ENCODE data around the gene S1PR1. TPM values are rescaled to one million over a fixed set of nuclear protein-coding genes. Genes with fewer than 3 reads are reported as not detected.

Gene S1PR1
- total and polyA plus RNA-seq, 2 donors, result 17.1 to 45.6 TPM

- H3K9me3 ChIP-seq (ENCODE audit: control insufficient read depth in 2 of 2, insufficient read depth in 1 of 2, low read length in 1 of 2), result no peaks in the 10 kb centered on the region
- H3K36me3 ChIP-seq (ENCODE audit: control insufficient read depth in 2 of 2, insufficient read depth in 2 of 2, low read length in 1 of 2), result no peaks in the 10 kb centered on the region
- H3K27me3 ChIP-seq (ENCODE audit: control insufficient read depth in 2 of 2, insufficient read depth in 1 of 2, low read length in 1 of 2), result no peaks in the 10 kb centered on the region
- peaks cover 19 to 60% of the 10 kb centered on the region in 2 donors for H3K4me1 ChIP-seq (ENCODE audit: control insufficient read depth in 2 of 2, insufficient read depth in 2 of 2, low read length in 2 of 2)
- WGBS, result 67% methylated on average over 4 of the region's 4 CpGs
- peak in 7 of 9 donors; percentile 66 to 90 (median 77) for DNase-seq (ENCODE audit: low read depth in 6 of 9, low spot score in 9 of 9)
- H3K27ac ChIP-seq (ENCODE audit: low read depth in 1 of 2, low read length in 1 of 2), result no peak overlapping the region
- no peak overlapping the region for H3K4me3 ChIP-seq (ENCODE audit: low read length in 2 of 2)
Observed at GRCh38 chr1:101288491-101288944, 51.7 kb downstream of the S1PR1 start.

DNA sequence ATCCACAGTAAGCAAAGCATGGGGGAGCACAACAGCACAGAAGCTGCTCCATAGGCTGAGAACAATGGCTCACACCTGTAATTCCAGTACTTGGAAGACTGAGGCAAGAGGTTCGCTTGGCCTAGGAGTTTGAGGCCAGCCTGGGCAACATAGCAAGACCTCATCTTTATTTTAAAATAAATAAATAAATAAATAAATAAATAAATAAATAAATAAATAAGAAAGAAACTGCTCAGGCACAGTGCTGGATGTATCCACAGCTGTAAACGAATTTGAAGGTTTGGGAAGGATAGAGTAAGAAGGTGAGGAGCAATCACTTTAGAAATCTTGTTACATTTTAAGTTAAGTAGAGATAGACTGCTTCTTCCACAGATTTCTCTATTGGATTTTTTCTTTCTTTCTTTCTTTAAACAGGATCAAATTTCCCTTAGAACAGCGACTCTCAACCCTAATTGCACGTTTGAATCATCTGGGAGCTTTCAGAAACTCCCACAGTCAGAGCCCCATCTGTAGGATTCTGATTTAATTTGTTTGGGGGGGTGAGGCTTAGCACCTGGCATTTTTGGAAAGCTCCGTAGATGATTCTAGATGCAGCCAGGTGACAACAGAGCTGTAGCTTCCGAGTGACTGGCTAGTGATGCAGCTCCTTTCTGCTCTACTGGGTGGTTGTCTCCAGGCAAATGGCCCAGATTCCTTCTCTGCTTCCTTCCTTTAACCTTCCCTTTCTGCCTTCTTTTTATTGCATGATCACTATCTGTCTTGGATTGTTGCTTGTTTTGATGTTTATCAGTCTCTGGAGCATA, 53.5 kb downstream of the S1PR1 start:
- no peaks in the 10 kb centered on the region for H3K27me3 ChIP-seq (ENCODE audit: control insufficient read depth in 2 of 2, insufficient read depth in 1 of 2, low read length in 1 of 2)
- H3K9me3 ChIP-seq (ENCODE audit: control insufficient read depth in 2 of 2, insufficient read depth in 1 of 2, low read length in 1 of 2), result no peaks in the 10 kb centered on the region
- peak overlapping the region in 1 of 2 donors; percentile 44 for H3K27ac ChIP-seq (ENCODE audit: low read depth in 1 of 2, low read length in 1 of 2)
- H3K4me3 ChIP-seq (ENCODE audit: low read length in 2 of 2), result no peak overlapping the region
- no peak for DNase-seq (ENCODE audit: low read depth in 6 of 9, low spot score in 9 of 9)
- peaks cover 19 to 62% of the 10 kb centered on the region in 2 donors for H3K4me1 ChIP-seq (ENCODE audit: control insufficient read depth in 2 of 2, insufficient read depth in 2 of 2, low read length in 2 of 2)
- H3K36me3 ChIP-seq (ENCODE audit: control insufficient read depth in 2 of 2, insufficient read depth in 2 of 2, low read length in 1 of 2), result no peaks in the 10 kb centered on the region
- 81% methylated on average over 6 of the region's 6 CpGs for WGBS

Other genes starting within 250 kb of the S1PR1 start
- 44.4 TPM for gene DPH5, start 211.2 kb upstream of the S1PR1 start, total RNA-seq
- gene DPH5, start 211.2 kb upstream of the S1PR1 start, polyA plus RNA-seq, result 67.2 TPM